OCI-LY7 (cell line): ENCODE results near the gene CAMSAP3.

Source experiments
- EZH2phosphoT487 ChIP-seq: fragments of 200-600 bp; sonication (generic); IDR thresholded peaks from 2 replicates; pipeline ENCODE4 v1.6.1; 2018; ENCODE audit warnings: low read depth, borderline replicate concordance, mild to moderate bottlenecking, mixed run types, antibody characterized with exemption, low read length, moderate library complexity, mixed read lengths
- TF ChIP-seq, protein P1 (sequence below): fragments of 200-600 bp; sonication (generic); conservative IDR thresholded peaks from 2 replicates; pipeline ENCODE4 v1.5.1; 2014; ENCODE audit warnings: mild to moderate bottlenecking, antibody characterized with exemption, low read length, moderate library complexity, mixed read lengths

DNA sequence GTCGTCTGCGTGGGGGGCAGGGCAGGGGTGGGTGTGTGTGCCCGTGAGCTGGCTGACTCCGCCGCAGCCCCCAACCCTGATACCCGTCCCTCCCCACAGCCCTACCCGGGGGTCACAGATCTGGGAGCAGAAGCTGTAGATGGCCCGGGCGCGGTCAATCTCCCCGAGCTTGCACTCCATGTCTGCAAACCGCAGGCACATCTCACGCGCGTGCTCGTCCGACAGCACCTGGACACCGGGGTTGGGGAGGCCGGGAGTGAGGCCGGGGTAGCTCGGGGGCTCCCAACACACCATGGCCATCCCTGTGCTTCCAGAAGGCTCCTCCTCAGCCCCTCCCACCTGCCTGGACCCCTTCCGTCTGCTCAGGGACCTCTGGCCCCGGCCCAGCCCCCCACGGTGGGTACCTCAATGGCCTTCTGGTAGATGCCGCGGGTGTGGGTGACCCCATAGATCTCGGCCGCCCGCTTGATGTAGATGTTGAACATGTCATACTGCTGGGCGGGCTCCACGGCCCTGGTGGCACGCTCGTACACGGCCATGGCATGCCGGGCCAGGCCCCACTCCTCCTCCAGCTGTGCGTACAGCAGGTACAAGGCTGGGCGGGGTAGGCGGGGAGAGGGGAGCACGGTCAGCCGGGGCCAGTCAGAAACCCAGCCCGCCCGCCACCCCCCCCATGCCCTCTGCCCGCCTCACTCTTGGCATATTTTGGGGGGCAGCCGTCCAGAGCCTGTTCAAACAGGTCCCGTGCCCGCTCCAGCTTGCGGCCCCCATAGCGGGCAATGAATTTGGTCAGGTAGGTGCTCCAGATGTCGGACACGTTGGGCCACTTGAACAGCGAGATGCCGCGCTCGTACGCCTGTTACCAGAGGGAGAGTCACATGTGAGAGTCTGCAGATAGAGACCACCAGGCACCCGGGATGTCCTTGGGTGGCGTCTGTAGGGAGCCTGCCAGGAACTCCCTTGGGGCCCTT is 25.1 kb downstream of the CAMSAP3 start:
- TF ChIP-seq, protein P1, sequence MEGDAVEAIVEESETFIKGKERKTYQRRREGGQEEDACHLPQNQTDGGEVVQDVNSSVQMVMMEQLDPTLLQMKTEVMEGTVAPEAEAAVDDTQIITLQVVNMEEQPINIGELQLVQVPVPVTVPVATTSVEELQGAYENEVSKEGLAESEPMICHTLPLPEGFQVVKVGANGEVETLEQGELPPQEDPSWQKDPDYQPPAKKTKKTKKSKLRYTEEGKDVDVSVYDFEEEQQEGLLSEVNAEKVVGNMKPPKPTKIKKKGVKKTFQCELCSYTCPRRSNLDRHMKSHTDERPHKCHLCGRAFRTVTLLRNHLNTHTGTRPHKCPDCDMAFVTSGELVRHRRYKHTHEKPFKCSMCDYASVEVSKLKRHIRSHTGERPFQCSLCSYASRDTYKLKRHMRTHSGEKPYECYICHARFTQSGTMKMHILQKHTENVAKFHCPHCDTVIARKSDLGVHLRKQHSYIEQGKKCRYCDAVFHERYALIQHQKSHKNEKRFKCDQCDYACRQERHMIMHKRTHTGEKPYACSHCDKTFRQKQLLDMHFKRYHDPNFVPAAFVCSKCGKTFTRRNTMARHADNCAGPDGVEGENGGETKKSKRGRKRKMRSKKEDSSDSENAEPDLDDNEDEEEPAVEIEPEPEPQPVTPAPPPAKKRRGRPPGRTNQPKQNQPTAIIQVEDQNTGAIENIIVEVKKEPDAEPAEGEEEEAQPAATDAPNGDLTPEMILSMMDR: no peak
- no peak for TF ChIP-seq EZH2phosphoT487
